Peyer's patch (tissue), 4 donors: ENCODE data around the gene FREM1.

ENCODE experiments used
- POLR2A ChIP-seq, 2 donors: fragments of 450-650 bp; IDR thresholded peaks; one replicate each; pipeline ENCODE4 v1.5.1; 2017; ENCODE audit warnings: antibody characterized with exemption in 2 of 2, mild to moderate bottlenecking in 2 of 2, moderate library complexity in 2 of 2
- TF ChIP-seq, protein P1 (sequence below), 6 experiments: fragments of 450-650 bp in 4 of 6; fragments of 200-600 bp in 2 of 6; sonication (generic) in 1 of 6; IDR thresholded peaks; one replicate each; pipeline ENCODE4 v1.5.1; 2017 to 2019; ENCODE audit warnings: antibody characterized with exemption in 6 of 6, mild to moderate bottlenecking in 3 of 6, moderate library complexity in 1 of 6

DNA sequence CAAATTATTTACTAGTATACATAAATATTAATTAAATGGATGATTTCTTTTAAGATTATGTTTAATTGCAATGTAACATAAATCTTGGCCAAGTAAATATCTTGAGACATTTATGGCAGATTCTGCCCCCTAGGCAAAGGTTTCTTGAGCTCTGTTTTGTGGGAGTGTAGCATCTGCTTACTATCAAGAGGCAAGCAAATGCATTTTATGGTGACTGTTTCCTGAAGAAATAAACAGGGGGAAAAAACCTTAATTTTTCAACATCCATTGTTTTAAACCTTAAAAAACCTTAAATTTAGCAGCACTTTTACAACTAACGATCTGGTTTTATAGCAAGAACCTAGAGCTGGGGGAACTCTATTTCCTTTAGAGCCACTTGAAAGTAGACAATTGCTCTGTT, 25.7 kb upstream of the FREM1 start:
- no peak for TF ChIP-seq POLR2A (IDR thresholded peaks at IDR 0.05)
- TF ChIP-seq, protein P1, sequence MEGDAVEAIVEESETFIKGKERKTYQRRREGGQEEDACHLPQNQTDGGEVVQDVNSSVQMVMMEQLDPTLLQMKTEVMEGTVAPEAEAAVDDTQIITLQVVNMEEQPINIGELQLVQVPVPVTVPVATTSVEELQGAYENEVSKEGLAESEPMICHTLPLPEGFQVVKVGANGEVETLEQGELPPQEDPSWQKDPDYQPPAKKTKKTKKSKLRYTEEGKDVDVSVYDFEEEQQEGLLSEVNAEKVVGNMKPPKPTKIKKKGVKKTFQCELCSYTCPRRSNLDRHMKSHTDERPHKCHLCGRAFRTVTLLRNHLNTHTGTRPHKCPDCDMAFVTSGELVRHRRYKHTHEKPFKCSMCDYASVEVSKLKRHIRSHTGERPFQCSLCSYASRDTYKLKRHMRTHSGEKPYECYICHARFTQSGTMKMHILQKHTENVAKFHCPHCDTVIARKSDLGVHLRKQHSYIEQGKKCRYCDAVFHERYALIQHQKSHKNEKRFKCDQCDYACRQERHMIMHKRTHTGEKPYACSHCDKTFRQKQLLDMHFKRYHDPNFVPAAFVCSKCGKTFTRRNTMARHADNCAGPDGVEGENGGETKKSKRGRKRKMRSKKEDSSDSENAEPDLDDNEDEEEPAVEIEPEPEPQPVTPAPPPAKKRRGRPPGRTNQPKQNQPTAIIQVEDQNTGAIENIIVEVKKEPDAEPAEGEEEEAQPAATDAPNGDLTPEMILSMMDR (IDR thresholded peaks at IDR 0.05) = no peak
